Thymus (tissue), 11 donors: ENCODE measurements around the gene VEPH1. TPM values are rescaled to one million over a fixed set of nuclear protein-coding genes. Genes with fewer than 3 reads are reported as not detected.
A peak's percentile ranks its signal among the peaks of the same experiment; 100 is the strongest.

Experiments used
- DNase-seq, 9 donors: peaks; one replicate each; pipeline ENCODE4 v3.0.0-alpha.2; 2013; ENCODE audit warnings: low spot score in 9 of 9, low read depth in 6 of 9, missing footprints in 1 of 9
- H3K27ac ChIP-seq, 2 donors: one replicate each; pipeline ENCODE4 v1.5.1; 2013; ENCODE audit warnings: control low read depth in 1 of 2, low read depth in 1 of 2, low read length in 1 of 2, mild to moderate bottlenecking in 1 of 2, moderate library complexity in 1 of 2
- H3K27me3 ChIP-seq, 2 donors: one replicate each; pipeline ENCODE4 v1.5.1; 2013; ENCODE audit warnings: low read length in 1 of 2; ENCODE audit not compliant: control insufficient read depth in 2 of 2, insufficient read depth in 1 of 2
- H3K36me3 ChIP-seq, 2 donors: one replicate each; pipeline ENCODE4 v1.5.1; 2013; ENCODE audit warnings: low read length in 1 of 2, mild to moderate bottlenecking in 1 of 2, moderate library complexity in 1 of 2; ENCODE audit not compliant: control insufficient read depth in 2 of 2, insufficient read depth in 2 of 2
- H3K4me1 ChIP-seq, 2 donors: one replicate each; pipeline ENCODE4 v1.5.1; 2013; ENCODE audit warnings: low read length in 2 of 2; ENCODE audit not compliant: control insufficient read depth in 2 of 2, insufficient read depth in 2 of 2
- H3K4me3 ChIP-seq, 2 donors: one replicate each; pipeline ENCODE4 v1.5.1; 2013; ENCODE audit warnings: low read length in 2 of 2, control low read depth in 1 of 2, mild to moderate bottlenecking in 1 of 2
- H3K9me3 ChIP-seq, 2 donors: one replicate each; pipeline ENCODE4 v1.5.1; 2013; ENCODE audit warnings: low read length in 1 of 2, mild to moderate bottlenecking in 1 of 2; ENCODE audit not compliant: control insufficient read depth in 2 of 2, insufficient read depth in 1 of 2
- WGBS: extraction: QIAGEN DNeasy Blood & Tissue Kit; methylation state at CpG from one replicate; pipeline ENCODE4 v1.1.7; 2013; 5-methylcytosine and 5-hydroxymethylcytosine counted together
- polyA plus RNA-seq: library from polyadenylated mRNA; stranded (reverse); fragments of 200-250 nt; gene quantifications from one replicate; pipeline ENCODE4 v1.2.3, GENCODE V29; 2013
- total RNA-seq: library from RNA; stranded (reverse); fragments of 120-200 nt; gene quantifications from one replicate; pipeline ENCODE4 v1.2.4, GENCODE V29; 2013
- donor health status: healthy.

Gene VEPH1
- total and polyA plus RNA-seq, 2 donors, result 0.19 to 1.5 TPM

- Histone ChIP-seq H3K9me3 (no peaks in the 10 kb centered on the region), H3K36me3 (no peaks in the 10 kb centered on the region), H3K27me3 (no peaks in the 10 kb centered on the region), H3K27ac (no peak overlapping the region), H3K4me3 (no peak overlapping the region), H3K4me1 (no peaks in the 10 kb centered on the region)
- 68% methylated on average over 3 of the region's 3 CpGs for WGBS
- DNase-seq, result no peak
These were observed 56.1 kb downstream of the VEPH1 start for GRCh38 chr3:157447026-157447694.

GRCh38 chr3:157445857-157446256, 57.4 kb downstream of the VEPH1 start:
- WGBS, result 96% methylated on average over 1 of the region's 1 CpG
- Histone ChIP-seq H3K9me3 (no peaks in the 10 kb centered on the region), H3K27me3 (no peaks in the 10 kb centered on the region), H3K36me3 (no peaks in the 10 kb centered on the region), H3K27ac (no peak overlapping the region), H3K4me3 (no peak overlapping the region), H3K4me1 (no peaks in the 10 kb centered on the region)
- no peak for DNase-seq

GRCh38 chr3:157444797-157445184, 58.4 kb downstream of the VEPH1 start:
- DNase-seq, result no peak
- H3K4me1 ChIP-seq, result no peaks in the 10 kb centered on the region
- H3K27me3 ChIP-seq, result peaks cover 0 to under 1% of the 10 kb centered on the region in 2 donors
- H3K36me3 ChIP-seq, result no peaks in the 10 kb centered on the region
- H3K4me3 ChIP-seq, result no peak overlapping the region
- 88% methylated on average over 1 of the region's 1 CpG for WGBS
- H3K27ac ChIP-seq, result no peak overlapping the region
- H3K9me3 ChIP-seq, result no peaks in the 10 kb centered on the region

- Histone ChIP-seq H3K36me3 (no peaks in the 10 kb centered on the region), H3K4me1 (no peaks in the 10 kb centered on the region), H3K27ac (no peak overlapping the region), H3K4me3 (no peak overlapping the region), H3K27me3 (peaks cover 0 to 5% of the 10 kb centered on the region in 2 donors), H3K9me3 (no peaks in the 10 kb centered on the region)
- no peak for DNase-seq
- WGBS, result 85% methylated on average over 3 of the region's 3 CpGs
These were observed 59.1 kb downstream of the VEPH1 start for GRCh38 chr3:157443905-157444796.

GRCh38 chr3:157442729-157443128, 60.5 kb downstream of the VEPH1 start:
- Histone ChIP-seq H3K36me3 (no peaks in the 10 kb centered on the region), H3K27me3 (peaks cover 8 to 18% of the 10 kb centered on the region in 2 donors)
- no peak for DNase-seq

GRCh38 chr3:157441102-157441624, 62.1 kb downstream of the VEPH1 start:
- H3K27ac ChIP-seq, result no peak overlapping the region
- H3K4me3 ChIP-seq, result no peak overlapping the region
- DNase-seq, result no peak
- peaks cover 0 to 9% of the 10 kb centered on the region in 2 donors for H3K4me1 ChIP-seq
- 93% methylated on average over 2 of the region's 2 CpGs for WGBS
- H3K36me3 ChIP-seq, result no peaks in the 10 kb centered on the region
- H3K27me3 ChIP-seq, result peaks cover 21 to 33% of the 10 kb centered on the region in 2 donors
- H3K9me3 ChIP-seq, result no peaks in the 10 kb centered on the region

More at GRCh38 chr3:157442729-157443128, 60.5 kb downstream of the VEPH1 start:
- Histone ChIP-seq H3K9me3 (no peaks in the 10 kb centered on the region), H3K27ac (no peak overlapping the region), H3K4me1 (peaks cover 0 to 6% of the 10 kb centered on the region in 2 donors), H3K4me3 (no peak overlapping the region)
- WGBS, result 98% methylated on average over 2 of the region's 2 CpGs

GRCh38 chr3:157438194-157438730, 65.0 kb downstream of the VEPH1 start:
- no peak for DNase-seq
- Histone ChIP-seq H3K36me3 (no peaks in the 10 kb centered on the region), H3K4me1 (peaks cover 0 to 9% of the 10 kb centered on the region in 2 donors), H3K4me3 (peak overlapping the region; percentile 17 to 18), H3K27ac (no peak overlapping the region), H3K9me3 (no peaks in the 10 kb centered on the region), H3K27me3 (peaks cover 23 to 40% of the 10 kb centered on the region in 2 donors)
- WGBS, result 5% methylated on average over 22 of the region's 22 CpGs

GRCh38 chr3:157436583-157437291, 66.5 kb downstream of the VEPH1 start, which contains the start of gene PTX3:
Gene PTX3, plus strand, starts transcription at chr3:157436850. Its CDS starts 84 bp downstream, at chr3:157436934.
- peaks cover 23 to 40% of the 10 kb centered on the region in 2 donors for H3K27me3 ChIP-seq
- no peaks in the 10 kb centered on the region for H3K36me3 ChIP-seq
- WGBS, result 1% methylated on average over 15 of the region's 15 CpGs
- H3K4me1 ChIP-seq, result peaks cover 0 to 9% of the 10 kb centered on the region in 2 donors
- peak in 1 of 9 donors; percentile 28 for DNase-seq
- H3K27ac ChIP-seq, result peak within 1 kb of the TSS in 1 of 2 donors; percentile 70
- H3K9me3 ChIP-seq, result no peaks in the 10 kb centered on the region
- peak within 1 kb of the TSS; percentile 11 to 18 for H3K4me3 ChIP-seq
